K562 (cell line): ENCODE measurements around the gene DDAH2. TPM values are rescaled to one million over a fixed set of nuclear protein-coding genes. Genes with fewer than 3 reads are reported as not detected.

Source experiments
- ARID3B ChIP-seq: fragments of 250-450 bp; sonication (Bioruptor Pico); IDR thresholded peaks from 2 replicates; pipeline ENCODE4 v1.4.0; 2020; ENCODE audit warnings: borderline replicate concordance
- CEBPG ChIP-seq, 3 experiments: fragments of 200-800 bp in 1 of 3; sonication (Bioruptor generic) in 1 of 3; sonication (generic) in 1 of 3; formaldehyde crosslinking in 1 of 3; IDR thresholded peaks in 2 of 3; conservative IDR thresholded peaks in 1 of 3; 2 replicates each; pipeline versions ENCODE4 v1.6.1 to v1.8.0; 2016 to 2022; ENCODE audit warnings: missing compliant biosample characterization in 2 of 3, missing genetic modification characterization in 2 of 3, mild to moderate bottlenecking in 1 of 3, missing genetic modification reagents in 1 of 3
- CTCF ChIP-seq, 3 experiments: IDR thresholded peaks in 2 of 3; conservative IDR thresholded peaks in 1 of 3; 2 replicates each; pipeline ENCODE4 v1.5.1; 2011 to 2012; ENCODE audit warnings: low read length in 3 of 3, mild to moderate bottlenecking in 3 of 3, control low read depth in 2 of 3, improper control_type of control experiment in 1 of 3, inconsistent platforms in 1 of 3, low read depth in 1 of 3, mixed read lengths in 1 of 3, moderate library complexity in 1 of 3; ENCODE audit not compliant: insufficient read depth in 2 of 3
- ELF1 ChIP-seq: fragments of 200-800 bp; sonication (Bioruptor generic); IDR thresholded peaks from 2 replicates; pipeline ENCODE4 v1.6.1; 2016; ENCODE audit warnings: missing genetic modification characterization, missing compliant biosample characterization
- EP400 ChIP-seq: fragments of 450-650 bp; IDR thresholded peaks from 2 replicates; pipeline ENCODE4 v1.6.1; 2017; ENCODE audit warnings: antibody characterized with exemption, mild to moderate bottlenecking, moderate library complexity
- HBP1 ChIP-seq: fragments of 450-650 bp; formaldehyde crosslinking; IDR thresholded peaks from 2 replicates; pipeline ENCODE4 v1.4.0; 2022; ENCODE audit warnings: missing genetic modification characterization
- HCFC1 ChIP-seq: IDR thresholded peaks from 2 replicates; pipeline ENCODE4 v1.6.1; 2012; ENCODE audit warnings: low read depth, low read length, improper control_type of control experiment
- HDGF ChIP-seq: fragments of 450-650 bp; IDR thresholded peaks from 2 replicates; pipeline ENCODE4 v1.6.1; 2016
- HIVEP1 ChIP-seq: fragments of 250-450 bp; sonication (Bioruptor Pico); IDR thresholded peaks from 2 replicates; pipeline ENCODE4 v1.4.0; 2020; ENCODE audit warnings: mild to moderate bottlenecking
- HNRNPH1 ChIP-seq: fragments of 200-400 bp; formaldehyde crosslinking; optimal IDR thresholded peaks from 2 replicates; pipeline ENCODE3; 2017; ENCODE audit warnings: low read depth, mild to moderate bottlenecking, low read length, moderate library complexity
- MLLT1 ChIP-seq, 2 experiments: fragments of 450-650 bp; IDR thresholded peaks; 2 replicates each; pipeline ENCODE4 v1.6.1; 2016
- MTA2 ChIP-seq: fragments of 450-650 bp; IDR thresholded peaks from 2 replicates; pipeline ENCODE4 v1.6.1; 2016; ENCODE audit warnings: low read depth
- MYNN ChIP-seq, 2 experiments: sonication (generic); formaldehyde crosslinking in 1 of 2; IDR thresholded peaks; 2 replicates each; pipeline versions ENCODE4 v1.5.0 to v1.6.1; 2016 to 2020; ENCODE audit warnings: antibody characterized with exemption in 1 of 2, missing genetic modification reagents in 1 of 2
- OTX1 ChIP-seq: fragments of 450-650 bp; formaldehyde crosslinking; IDR thresholded peaks from 2 replicates; pipeline ENCODE4 v1.4.0; 2022; ENCODE audit warnings: mild to moderate bottlenecking
- PURB ChIP-seq: sonication (generic); formaldehyde crosslinking; IDR thresholded peaks from 2 replicates; pipeline ENCODE4 v1.9.0; 2021; ENCODE audit warnings: low read depth, mild to moderate bottlenecking, missing genetic modification reagents
- SRSF1 ChIP-seq: fragments of 200-400 bp; formaldehyde crosslinking; IDR thresholded peaks from 2 replicates; pipeline ENCODE4 v1.6.1; 2017; ENCODE audit warnings: mild to moderate bottlenecking, low read depth, low read length, moderate library complexity
- ZMIZ1 ChIP-seq, 2 experiments: fragments of 150-350 bp in 1 of 2; IDR thresholded peaks; 2 replicates each; pipeline ENCODE4 v1.6.1; 2012 to 2016; ENCODE audit warnings: low read depth in 2 of 2, low read length in 2 of 2, mild to moderate bottlenecking in 1 of 2, moderate library complexity in 1 of 2
- ZNF717 ChIP-seq: fragments of 250-450 bp; sonication (Bioruptor Pico); IDR thresholded peaks from 2 replicates; pipeline ENCODE4 v1.5.0; 2021
- polyA plus RNA-seq, 8 experiments: library from polyadenylated mRNA; depleted of rRNA in 4 of 8; stranded (reverse) in 5 of 8; unstranded in 3 of 8; fragments of >200 nt; fragmentation: Nextera tagmentation in 2 of 8; fragmentation: Illumina TruSeq in 1 of 8; extraction: Ambion mirVana in 2 of 8; extraction: Trizol in 1 of 8; gene quantifications; 2 replicates each; pipeline versions ENCODE4 v1.2.1 to v1.2.3, GENCODE V29; 2011 to 2014; ENCODE audit warnings: inconsistent platforms in 1 of 8, missing spikeins in 1 of 8
- total RNA-seq, 7 experiments: library from RNA; depleted of rRNA in 6 of 7; stranded (reverse); fragments of >200 nt in 6 of 7; fragmentation: Illumina TruSeq in 2 of 7; extraction: Trizol in 2 of 7; gene quantifications; 2 replicates each; pipeline versions ENCODE4 v1.2.1 to v1.2.3, GENCODE V29; 2011 to 2021; ENCODE audit warnings: low replicate concordance in 1 of 7

Gene DDAH2
- total and polyA plus RNA-seq, 9 of the 15 experiments (the other 6 are each of a cell fraction or from before 2014, with no cell fraction given) = 1.8 to 45.4 (median 21.4) TPM

GRCh38 chr6:31686483-31686882, 42.6 kb downstream of the DDAH2 start (continued):
- TF ChIP-seq CEBPG (CRISPR knock-in tag; IDR thresholded peaks at IDR 0.05) = no peak
- TF ChIP-seq CEBPG (tag; conservative IDR thresholded peaks at IDR 0.05 in 1 of 2, IDR thresholded peaks at IDR 0.05 in 1 of 2) = no peak
- no peak for TF ChIP-seq EP400
- TF ChIP-seq ARID3B (CRISPR knock-in tag) = 0 out of 2 replicates have a peak, but pooled peaks have one; percentile 15
- TF ChIP-seq ZNF717 (CRISPR knock-in tag) = no peak
- TF ChIP-seq CTCF (IDR thresholded peaks at IDR 0.05 in 2 of 3, conservative IDR thresholded peaks at IDR 0.05 in 1 of 3; ENCODE audit: insufficient read depth in 2 of 3, low read depth in 1 of 3, low read length in 3 of 3) = 0 out of 6 replicates have a peak, but pooled peaks of 1 of the 3 experiments have one; percentile 10
- no peak for TF ChIP-seq PURB (CRISPR knock-in tag)
- TF ChIP-seq ELF1 (tag) = no peak
- peak; percentile 45; the same call in 1 of the 2 replicates for TF ChIP-seq HBP1 (CRISPR knock-in tag)
- no peak for TF ChIP-seq HNRNPH1
- TF ChIP-seq HCFC1 = no peak
- TF ChIP-seq MLLT1 (IDR thresholded peaks at IDR 0.05) = 0 out of 4 replicates have a peak, but pooled peaks of 1 of the 2 experiments have one; percentile 12
- peak; percentile 97 for TF ChIP-seq HDGF
- no peak for TF ChIP-seq ZMIZ1 (IDR thresholded peaks at IDR 0.05; ENCODE audit: low read depth in 2 of 2, low read length in 2 of 2)
- TF ChIP-seq MYNN (IDR thresholded peaks at IDR 0.05) = peak; percentile 51; the same call in 1 of the 2 replicates
- no peak for TF ChIP-seq MYNN (CRISPR knock-in tag; IDR thresholded peaks at IDR 0.05)
- TF ChIP-seq HIVEP1 (CRISPR knock-in tag) = no peak
- no peak for TF ChIP-seq SRSF1
- peak; percentile 60 for TF ChIP-seq MTA2
- 0 out of 2 replicates have a peak, but pooled peaks have one; percentile 68 for TF ChIP-seq OTX1 (CRISPR knock-in tag)
